Loucy (cell line): ENCODE results near the gene CHIC2.

Source experiments
- H2AFZ ChIP-seq: fragments of 200-600 bp; sonication (generic); 2 replicates; pipeline ENCODE4 v1.6.0; 2016; ENCODE audit warnings: antibody characterized with exemption, mild to moderate bottlenecking, low read length, moderate library complexity
- H3F3A ChIP-seq: fragments of 200-600 bp; 2 replicates; pipeline ENCODE4 v1.6.0; 2016; ENCODE audit warnings: antibody characterized with exemption, low read depth, mild to moderate bottlenecking
- H3K27me3 ChIP-seq: fragments of 200-600 bp; sonication (generic); 2 replicates; pipeline ENCODE4 v1.6.1; 2014; ENCODE audit warnings: low read length, mild to moderate bottlenecking; ENCODE audit not compliant: insufficient read depth, poor library complexity, severe bottlenecking
- H3K36me3 ChIP-seq: fragments of 200-600 bp; sonication (generic); 2 replicates; pipeline ENCODE4 v1.6.1; 2016; ENCODE audit warnings: low read length; ENCODE audit not compliant: insufficient read depth
- H3K4me1 ChIP-seq: fragments of 200-600 bp; sonication (generic); 2 replicates; pipeline ENCODE4 v1.5.1; 2014; ENCODE audit warnings: low read length, mild to moderate bottlenecking; ENCODE audit not compliant: insufficient read depth, poor library complexity, severe bottlenecking
- H3K4me2 ChIP-seq: fragments of 200-600 bp; sonication (generic); 2 replicates; pipeline ENCODE4 v1.6.0; 2014; ENCODE audit warnings: antibody characterized with exemption, low read length, low read depth, mild to moderate bottlenecking; ENCODE audit not compliant: poor library complexity, severe bottlenecking
- H3K4me3 ChIP-seq: fragments of 200-600 bp; sonication (generic); 2 replicates; pipeline ENCODE4 v1.5.1; 2014; ENCODE audit warnings: low read length, mild to moderate bottlenecking, mixed read lengths; ENCODE audit not compliant: poor library complexity, severe bottlenecking
- H3K79me2 ChIP-seq: fragments of 200-600 bp; sonication (generic); 2 replicates; pipeline ENCODE4 v1.6.1; 2014; ENCODE audit warnings: low read length; ENCODE audit not compliant: insufficient read depth
- H3K9ac ChIP-seq: fragments of 200-600 bp; sonication (generic); 2 replicates; pipeline ENCODE4 v1.6.0; 2014; ENCODE audit warnings: mild to moderate bottlenecking, low read depth, low read length, moderate library complexity; ENCODE audit not compliant: poor library complexity, severe bottlenecking
- H3K9me2 ChIP-seq: fragments of 200-600 bp; sonication (generic); replicated peaks from 2 replicates; pipeline ENCODE4 v1.6.1; 2016; ENCODE audit warnings: low read depth, low read length, mixed read lengths
- H3K9me3 ChIP-seq: fragments of 200-600 bp; sonication (generic); 2 replicates; pipeline ENCODE4 v1.6.1; 2014; ENCODE audit warnings: mild to moderate bottlenecking, antibody characterized with exemption, low read length, low read depth; ENCODE audit not compliant: insufficient read depth
- H4K20me1 ChIP-seq: fragments of 200-600 bp; sonication (generic); 2 replicates; pipeline ENCODE4 v1.6.0; 2014; ENCODE audit warnings: antibody characterized with exemption, low read length, mild to moderate bottlenecking; ENCODE audit not compliant: insufficient read depth, poor library complexity, severe bottlenecking
- CTCF ChIP-seq: fragments of 200-600 bp; sonication (generic); conservative IDR thresholded peaks from 2 replicates; pipeline ENCODE4 v1.5.1; 2014; ENCODE audit warnings: mild to moderate bottlenecking, antibody characterized with exemption, low read length
- EZH2phosphoT487 ChIP-seq: fragments of 200-600 bp; IDR thresholded peaks from 2 replicates; pipeline ENCODE4 v1.6.1; 2018; ENCODE audit warnings: antibody characterized with exemption, mild to moderate bottlenecking, moderate library complexity, borderline replicate concordance

CHIC2 gene

GRCh38 chr4:54014666-54015160, 49.7 kb downstream of the CHIC2 start:
- Histone ChIP-seq H3K9ac (no peak overlapping the region), H3K79me2 (peaks cover 23% of the 10 kb centered on the region; the same call in 1 of the 2 replicates), H3K36me3 (peaks cover 25% of the 10 kb centered on the region)

GRCh38 chr4:54011201-54011600, 53.2 kb downstream of the CHIC2 start:
- Histone ChIP-seq H3K4me3 (no peak overlapping the region), H2AFZ (no peak overlapping the region), H3K4me1 (no peaks in the 10 kb centered on the region), H3K9ac (no peak overlapping the region), H3K4me2 (no peak overlapping the region), H4K20me1 (peaks cover 4% of the 10 kb centered on the region), H3K9me2 (no peaks in the 10 kb centered on the region), H3K36me3 (peaks cover 40% of the 10 kb centered on the region), H3K79me2 (0 out of 2 replicates have a peak, but pooled peaks cover 7% of the 10 kb centered on the region), H3K9me3 (no peaks in the 10 kb centered on the region), H3K27me3 (no peaks in the 10 kb centered on the region), H3F3A (no peaks in the 10 kb centered on the region)
- TF ChIP-seq CTCF (no peak), EZH2phosphoT487 (no peak)

More at GRCh38 chr4:54014666-54015160, 49.7 kb downstream of the CHIC2 start:
- H3F3A ChIP-seq: no peaks in the 10 kb centered on the region
- H3K9me3 ChIP-seq: no peaks in the 10 kb centered on the region
- H2AFZ ChIP-seq: no peak overlapping the region
- no peak overlapping the region for H3K4me3 ChIP-seq
- no peaks in the 10 kb centered on the region for H3K27me3 ChIP-seq
- TF ChIP-seq EZH2phosphoT487 (no peak), CTCF (no peak)
- no peaks in the 10 kb centered on the region for H3K9me2 ChIP-seq
- no peak overlapping the region for H3K4me2 ChIP-seq
- peaks cover 17% of the 10 kb centered on the region for H4K20me1 ChIP-seq
- H3K4me1 ChIP-seq: no peaks in the 10 kb centered on the region

- Histone ChIP-seq H3K4me3 (no peak overlapping the region), H3K79me2 (no peaks in the 10 kb centered on the region), H3K4me2 (no peak overlapping the region), H3K36me3 (peaks cover 40% of the 10 kb centered on the region; the same call in 1 of the 2 replicates), H3K9ac (no peak overlapping the region), H3K27me3 (no peaks in the 10 kb centered on the region), H2AFZ (no peak overlapping the region), H4K20me1 (no peaks in the 10 kb centered on the region), H3K9me2 (no peaks in the 10 kb centered on the region), H3F3A (no peaks in the 10 kb centered on the region), H3K9me3 (no peaks in the 10 kb centered on the region), H3K4me1 (no peaks in the 10 kb centered on the region)
- TF ChIP-seq CTCF: no peak
- TF ChIP-seq EZH2phosphoT487: no peak
Measured at GRCh38 chr4:54006755-54007154, 57.6 kb downstream of the CHIC2 start.
